Heart left ventricle (tissue), 16 donors: ENCODE results near the gene BFSP2. TPM values are rescaled to one million over a fixed set of nuclear protein-coding genes. Genes with fewer than 3 reads are reported as not detected.

ENCODE experiments used
- ATAC-seq, 4 donors: fragments of 200-7000 bp; cut with Tn5 transposase; one replicate each; pipeline ENCODE4 v1.9.1; 2020 to 2022; ENCODE audit warnings: moderate library complexity in 4 of 4, mild to moderate bottlenecking in 3 of 4, moderate number of reproducible peaks in 1 of 4
- DNase-seq, 5 donors: peaks; one replicate each; pipeline ENCODE4 v3.0.0-alpha.2; 2020
- H3K27ac ChIP-seq, 12 donors: fragments of 200-600 bp; sonication (generic) in 4 of 12; one replicate each; pipeline versions ENCODE4 v1.5.0 to v1.8.0; 2016 to 2022; ENCODE audit warnings: mild to moderate bottlenecking in 2 of 12
- H3K27me3 ChIP-seq, 9 donors: fragments of 200-600 bp; sonication (generic) in 2 of 9; one replicate each; pipeline versions ENCODE4 v1.5.1 to v1.8.0; 2016 to 2022; ENCODE audit warnings: mild to moderate bottlenecking in 3 of 9
- H3K36me3 ChIP-seq, 9 donors: fragments of 200-600 bp; sonication (generic) in 2 of 9; one replicate each; pipeline versions ENCODE4 v1.5.0 to v1.8.0; 2018 to 2022; ENCODE audit warnings: mild to moderate bottlenecking in 2 of 9
- H3K4me1 ChIP-seq, 12 donors: fragments of 200-600 bp; sonication (generic) in 4 of 12; one replicate each; pipeline versions ENCODE4 v1.5.0 to v1.8.0; 2016 to 2022; ENCODE audit warnings: mild to moderate bottlenecking in 3 of 12
- H3K4me3 ChIP-seq, 12 donors: fragments of 200-600 bp; sonication (generic) in 4 of 12; one replicate each; pipeline versions ENCODE4 v1.5.0 to v1.8.0; 2017 to 2022; ENCODE audit warnings: mild to moderate bottlenecking in 9 of 12, moderate library complexity in 4 of 12
- H3K9me3 ChIP-seq, 12 donors: fragments of 200-600 bp; sonication (generic) in 4 of 12; one replicate each; pipeline versions ENCODE4 v1.5.0 to v1.8.0; 2016 to 2022; ENCODE audit warnings: mild to moderate bottlenecking in 1 of 12
- CTCF ChIP-seq, 12 donors: fragments of 200-600 bp; sonication (generic) in 4 of 12; IDR thresholded peaks; one replicate each; pipeline versions ENCODE4 v1.5.0 to v1.8.0; 2018 to 2022; ENCODE audit warnings: antibody characterized with exemption in 12 of 12, mild to moderate bottlenecking in 5 of 12
- POLR2A ChIP-seq, 2 donors: fragments of 450-650 bp; IDR thresholded peaks; one replicate each; pipeline ENCODE4 v1.6.1; 2017; ENCODE audit warnings: antibody characterized with exemption in 2 of 2, mild to moderate bottlenecking in 2 of 2, moderate library complexity in 2 of 2
- WGBS, 4 donors: extraction: QIAGEN DNeasy Blood & Tissue Kit in 2 of 4; methylation state at CpG; one replicate each; pipeline versions ENCODE4 v1.1.5 to v1.1.7; 2013 to 2018; 5-methylcytosine and 5-hydroxymethylcytosine counted together
- intact Hi-C, 10 donors: fragments of 100-400 bp; cut with DNase I; formaldehyde crosslinking; loops; one replicate each; pipeline versions ENCODE4 v1.11.1 to v1.14.2; 2022
- long read RNA-seq, 3 donors: library from polyadenylated mRNA; unstranded; transcript quantifications; one replicate each; pipeline ENCODE4 v2.0.0, GENCODE V29; 2020 to 2021
- polyA plus RNA-seq, 2 donors: library from polyadenylated mRNA; stranded (reverse); fragments of 200-250 nt; gene quantifications; one replicate each; pipeline ENCODE4 v1.2.3, GENCODE V29; 2013
- total RNA-seq, 9 donors: library from RNA; depleted of rRNA in 2 of 9; stranded (reverse); fragments of >200 nt in 2 of 9; fragmentation: NEBNext Ultra II Directional in 3 of 9; extraction: Animal tissue kit (Norgen Biotek cat#: 25700) in 3 of 9; gene quantifications; one replicate each; pipeline versions ENCODE4 v1.1.0 to v1.2.4, GENCODE V29; 2016 to 2023
- donor health status: ischemic (EF 13 %, LVEDD 7.1; RV severe dilation, severe dysfunction).
- donor health status: healthy with polysubstance abuse.
- donor health status: DM: no; HTN: yes; CAD: no.
- donor health status: DM: no; HTN: no; CAD: no.
- donor health status: ischemic (EF 25% LVEDD 6.9; RV normal size, moderate dysfunction).
- donor health status: ischemic (EF 25% LVEDD 5.7; RV mildly dilated, moderate dysfunction).
- donor health status: healthy.
- donor health status: DM: yes; HTN: yes; CAD: no.
- donor health status: ischemic (EF 35%, LVEDD 5.7; RV mildly dilated, moderate dysfunction).
- donor health status: nonischemic (EF 11% LVEDD 7.7; RV severe dilation, severe dysfunction).
- donor health status: DM: yes; HTN: yes; CAD: no.
- donor health status: PGD.
- donor health status: ischemic (EF 29% LVEDD 5.4; RV normal size, mild dysfunction).
- donor health status: nonischemic (EF 23%, LVEDD 6.1; RV moderate dilation, normal function).

The BFSP2 gene, protein sequence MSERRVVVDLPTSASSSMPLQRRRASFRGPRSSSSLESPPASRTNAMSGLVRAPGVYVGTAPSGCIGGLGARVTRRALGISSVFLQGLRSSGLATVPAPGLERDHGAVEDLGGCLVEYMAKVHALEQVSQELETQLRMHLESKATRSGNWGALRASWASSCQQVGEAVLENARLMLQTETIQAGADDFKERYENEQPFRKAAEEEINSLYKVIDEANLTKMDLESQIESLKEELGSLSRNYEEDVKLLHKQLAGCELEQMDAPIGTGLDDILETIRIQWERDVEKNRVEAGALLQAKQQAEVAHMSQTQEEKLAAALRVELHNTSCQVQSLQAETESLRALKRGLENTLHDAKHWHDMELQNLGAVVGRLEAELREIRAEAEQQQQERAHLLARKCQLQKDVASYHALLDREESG
- not detected for total RNA-seq
- polyA plus RNA-seq, result not detected
- long read RNA-seq, donor 1, result 0 reads
- long read RNA-seq, donor 2, result 0 reads
- long read RNA-seq, donor 3, result 0 reads

DNA sequence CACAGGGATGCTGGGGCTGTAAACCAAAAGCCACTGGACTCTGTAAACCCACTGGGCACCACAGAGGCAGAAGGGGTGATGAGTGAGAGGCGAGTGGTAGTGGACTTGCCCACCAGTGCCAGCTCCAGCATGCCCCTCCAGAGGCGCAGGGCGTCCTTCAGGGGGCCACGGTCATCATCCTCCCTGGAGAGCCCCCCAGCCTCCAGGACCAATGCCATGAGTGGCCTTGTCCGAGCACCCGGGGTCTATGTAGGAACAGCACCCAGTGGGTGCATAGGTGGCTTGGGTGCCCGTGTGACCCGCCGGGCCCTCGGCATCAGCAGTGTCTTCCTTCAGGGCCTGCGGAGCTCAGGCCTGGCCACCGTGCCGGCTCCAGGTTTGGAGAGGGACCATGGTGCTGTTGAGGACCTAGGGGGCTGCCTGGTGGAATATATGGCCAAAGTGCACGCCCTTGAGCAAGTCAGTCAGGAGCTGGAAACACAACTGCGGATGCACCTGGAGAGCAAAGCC lies at the start of gene BFSP2:
TSS of gene BFSP2 (plus strand) at position 51 of the 510 bp plus-strand sequence. CDS start at position 79, 28 bp downstream.
- H3K4me3 ChIP-seq, result no peak within 1 kb of the TSS
- DNase-seq (no peak), ATAC-seq (no peak)
- no peaks in the 10 kb centered on the region for H3K9me3 ChIP-seq
- H3K4me1 ChIP-seq, result no peaks in the 10 kb centered on the region
- 92 to 95% (median 93%) methylated on average over 12 to 15 of the region's 15 CpGs for WGBS, 4 donors
- H3K36me3 ChIP-seq, result no peaks in the 10 kb centered on the region
- intact Hi-C loops, result no loop called here
- H3K27me3 ChIP-seq, result no peaks in the 10 kb centered on the region
- H3K27ac ChIP-seq, result no peak within 1 kb of the TSS
- TF ChIP-seq POLR2A (IDR thresholded peaks at IDR 0.05), result no peak
- TF ChIP-seq CTCF (IDR thresholded peaks at IDR 0.05), result no peak

DNA sequence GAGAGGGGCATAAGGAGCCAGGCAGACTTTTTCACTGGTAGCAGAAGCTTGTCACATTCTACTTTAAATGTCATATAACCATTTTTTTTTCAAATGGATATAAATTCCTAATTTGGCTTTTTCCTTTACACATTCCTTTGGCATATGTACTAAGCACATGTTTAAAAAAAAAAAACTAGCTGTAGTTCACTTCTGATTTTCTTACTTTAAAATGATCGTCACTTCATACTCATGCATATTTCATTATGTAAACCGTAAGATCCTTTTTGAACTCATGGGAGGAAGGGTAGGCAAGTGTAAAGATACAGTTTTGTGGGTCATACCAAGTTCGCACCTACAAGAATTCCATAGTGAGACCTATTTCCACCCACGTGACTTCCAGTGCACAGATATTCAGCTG lies 45.1 kb upstream of the BFSP2 start:
- Histone ChIP-seq H3K27me3 (no peaks in the 10 kb centered on the region), H3K4me3 (no peak overlapping the region), H3K27ac (no peak overlapping the region), H3K9me3 (peaks cover 0 to 17% (median 4%) of the 10 kb centered on the region in 12 donors), H3K4me1 (no peaks in the 10 kb centered on the region), H3K36me3 (no peaks in the 10 kb centered on the region)
- TF ChIP-seq POLR2A (IDR thresholded peaks at IDR 0.05) (no peak), CTCF (IDR thresholded peaks at IDR 0.05) (no peak)
- WGBS, 4 donors, result 81 to 87% (median 84%) methylated on average over 4 of the region's 4 CpGs
- intact Hi-C loops, result no loop called here
- no peak for ATAC-seq
- DNase-seq, result no peak

GRCh38 chr3:133360476-133360875 lies 39.4 kb upstream of the BFSP2 start:
- 91 to 93% (median 92%) methylated on average over 2 of the region's 2 CpGs for WGBS, 4 donors

More at GRCh38 chr3:133360476-133360875, 39.4 kb upstream of the BFSP2 start:
- Histone ChIP-seq H3K27ac (no peak overlapping the region), H3K36me3 (no peaks in the 10 kb centered on the region), H3K4me1 (no peaks in the 10 kb centered on the region), H3K27me3 (no peaks in the 10 kb centered on the region), H3K9me3 (peaks cover 0 to 16% (median 4%) of the 10 kb centered on the region in 12 donors), H3K4me3 (no peak overlapping the region)
- DNase-seq (no peak), ATAC-seq (no peak)
- TF ChIP-seq CTCF (IDR thresholded peaks at IDR 0.05) (no peak), POLR2A (IDR thresholded peaks at IDR 0.05) (no peak)
- intact Hi-C loops, result no loop called here
